H9 (cell line): ENCODE data around the gene NAMPT. TPM values are rescaled to one million over a fixed set of nuclear protein-coding genes. Genes with fewer than 3 reads are reported as not detected.

Source experiments
- DNase-seq: peaks from one replicate; pipeline ENCODE4 v3.0.0-alpha.2; 2017
- H2AFZ ChIP-seq: one replicate; pipeline ENCODE4 v1.6.1; 2013; ENCODE audit warnings: mild to moderate bottlenecking, low read length, control low read depth, moderate library complexity
- H2AK5ac ChIP-seq: 2 replicates; pipeline ENCODE4 v1.6.1; 2013; ENCODE audit warnings: low read length, control low read depth, mixed read lengths; ENCODE audit not compliant: insufficient read length
- H2BK120ac ChIP-seq: one replicate; pipeline ENCODE4 v1.6.1; 2013; ENCODE audit warnings: low read depth, mild to moderate bottlenecking, low read length, control low read depth, inconsistent platforms; ENCODE audit not compliant: poor library complexity, severe bottlenecking
- H2BK12ac ChIP-seq: 2 replicates; pipeline ENCODE4 v1.6.1; 2013; ENCODE audit warnings: low read length, control low read depth, mixed read lengths, low read depth; ENCODE audit not compliant: insufficient read length
- H2BK15ac ChIP-seq: 2 replicates; pipeline ENCODE4 v1.6.1; 2013; ENCODE audit warnings: low read depth, low read length, control low read depth
- H2BK20ac ChIP-seq: one replicate; pipeline ENCODE4 v1.6.1; 2013; ENCODE audit warnings: low read depth, mild to moderate bottlenecking, low read length, control low read depth, inconsistent platforms; ENCODE audit not compliant: poor library complexity, severe bottlenecking
- H2BK5ac ChIP-seq: 2 replicates; pipeline ENCODE4 v1.6.1; 2013; ENCODE audit warnings: low read length, control low read depth, mixed read lengths; ENCODE audit not compliant: insufficient read length
- H3K14ac ChIP-seq: 2 replicates; pipeline ENCODE4 v1.6.1; 2013; ENCODE audit warnings: low read length, control low read depth; ENCODE audit not compliant: insufficient read depth
- H3K18ac ChIP-seq: 2 replicates; pipeline ENCODE4 v1.6.1; 2013; ENCODE audit warnings: low read depth, mild to moderate bottlenecking, mixed read lengths, low read length, control low read depth; ENCODE audit not compliant: insufficient read length
- H3K23ac ChIP-seq: 2 replicates; pipeline ENCODE4 v1.6.1; 2013; ENCODE audit warnings: low read length, control low read depth, mixed read lengths, low read depth; ENCODE audit not compliant: insufficient read length
- H3K23me2 ChIP-seq: 2 replicates; pipeline ENCODE4 v1.6.1; 2013; ENCODE audit warnings: low read depth, mild to moderate bottlenecking, mixed read lengths, low read length, control low read depth; ENCODE audit not compliant: insufficient read length, poor library complexity, severe bottlenecking
- H3K27ac ChIP-seq: 2 replicates; pipeline ENCODE4 v1.5.1; 2013; ENCODE audit warnings: low read length, control low read depth, mixed read lengths, low read depth; ENCODE audit not compliant: insufficient read length
- H3K27me3 ChIP-seq: 2 replicates; pipeline ENCODE4 v1.6.1; 2013; ENCODE audit warnings: low read length, control low read depth, inconsistent platforms; ENCODE audit not compliant: insufficient read depth
- H3K4ac ChIP-seq: 2 replicates; pipeline ENCODE4 v1.6.1; 2013; ENCODE audit warnings: low read depth, mild to moderate bottlenecking, control low read depth, inconsistent platforms, low read length, moderate library complexity
- H3K4me1 ChIP-seq: 2 replicates; pipeline ENCODE4 v1.6.1; 2013; ENCODE audit warnings: low read length, control low read depth, inconsistent platforms; ENCODE audit not compliant: insufficient read depth
- H3K4me2 ChIP-seq: 2 replicates; pipeline ENCODE4 v1.6.1; 2013; ENCODE audit warnings: low read length, control low read depth, mixed read lengths; ENCODE audit not compliant: insufficient read length, insufficient read depth
- H3K56ac ChIP-seq: 2 replicates; pipeline ENCODE4 v1.6.1; 2013; ENCODE audit warnings: low read depth, mild to moderate bottlenecking, mixed read lengths, low read length, control low read depth; ENCODE audit not compliant: insufficient read length
- H3K79me1 ChIP-seq: 2 replicates; pipeline ENCODE4 v1.6.1; 2013; ENCODE audit warnings: low read depth, mild to moderate bottlenecking, moderate library complexity, low read length, control low read depth, inconsistent platforms; ENCODE audit not compliant: insufficient read depth, poor library complexity, severe bottlenecking
- H3K79me2 ChIP-seq: 2 replicates; pipeline ENCODE4 v1.6.1; 2013; ENCODE audit warnings: low read length, control low read depth, inconsistent platforms; ENCODE audit not compliant: insufficient read depth
- H3K9ac ChIP-seq: 2 replicates; pipeline ENCODE4 v1.6.1; 2013; ENCODE audit warnings: low read length, control low read depth, mixed read lengths; ENCODE audit not compliant: insufficient read length; ENCODE audit errors: extremely low read depth
- H3K9me3 ChIP-seq: one replicate; pipeline ENCODE4 v1.6.1; 2013; ENCODE audit warnings: low read depth, low read length, inconsistent platforms; ENCODE audit not compliant: control insufficient read depth
- H3T11ph ChIP-seq: one replicate; pipeline ENCODE4 v1.6.1; 2013; ENCODE audit warnings: mild to moderate bottlenecking, low read length, control low read depth, inconsistent platforms
- H4K20me1 ChIP-seq: one replicate; pipeline ENCODE4 v1.6.1; 2013; ENCODE audit not compliant: control insufficient read depth, insufficient read length, insufficient read depth
- H4K5ac ChIP-seq: 2 replicates; pipeline ENCODE4 v1.6.1; 2013; ENCODE audit warnings: low read depth, mild to moderate bottlenecking, mixed read lengths, low read length, control low read depth; ENCODE audit not compliant: insufficient read length
- H4K8ac ChIP-seq: replicated peaks from 2 replicates; pipeline ENCODE4 v1.6.1; 2013; ENCODE audit warnings: low read length, control low read depth, mixed read lengths, low read depth; ENCODE audit not compliant: insufficient read length
- H4K91ac ChIP-seq: 2 replicates; pipeline ENCODE4 v1.6.1; 2013; ENCODE audit warnings: low read depth, mild to moderate bottlenecking, moderate library complexity, mixed read lengths, low read length, control low read depth; ENCODE audit not compliant: insufficient read length
- H3K27ac Mint-ChIP-seq, 3 experiments: 2 replicates in 2 of 3; 3 replicates in 1 of 3; pipeline ENCODE4 v1.8.0; 2020 to 2021; ENCODE audit warnings: mixed read lengths in 3 of 3, mild to moderate bottlenecking in 1 of 3, moderate library complexity in 1 of 3
- H3K27me3 Mint-ChIP-seq: 2 replicates; pipeline ENCODE4 v1.8.0; 2021; ENCODE audit warnings: low read depth, mild to moderate bottlenecking, moderate library complexity, mixed read lengths
- H3K36me3 Mint-ChIP-seq, 3 experiments: 2 replicates in 2 of 3; 3 replicates in 1 of 3; pipeline ENCODE4 v1.8.0; 2020 to 2021; ENCODE audit warnings: low read depth in 3 of 3, mixed read lengths in 3 of 3; ENCODE audit not compliant: insufficient read depth in 1 of 3
- H3K4me1 Mint-ChIP-seq, 2 experiments: 2 replicates each; pipeline ENCODE4 v1.8.0; 2020; ENCODE audit warnings: mixed read lengths in 2 of 2
- H3K4me3 Mint-ChIP-seq, 2 experiments: 2 replicates in 1 of 2; 3 replicates in 1 of 2; pipeline ENCODE4 v1.8.0; 2020 to 2021; ENCODE audit warnings: mild to moderate bottlenecking in 2 of 2, mixed read lengths in 2 of 2, moderate library complexity in 1 of 2
- H3K9me3 Mint-ChIP-seq, 2 experiments: 2 replicates in 1 of 2; 3 replicates in 1 of 2; pipeline ENCODE4 v1.8.0; 2020; ENCODE audit warnings: mild to moderate bottlenecking in 2 of 2, mixed read lengths in 2 of 2, moderate library complexity in 1 of 2
- CTCF ChIP-seq: fragments of 200-600 bp; sonication (generic); conservative IDR thresholded peaks from 3 replicates; pipeline ENCODE4 v1.8.0; 2021; ENCODE audit warnings: antibody characterized with exemption, mild to moderate bottlenecking
- WGBS: extraction: QIAGEN DNeasy Blood & Tissue Kit; methylation state at CpG from one replicate; pipeline ENCODE4 v1.1.7; 2013; ENCODE audit warnings: missing lambda C conversion rate, low lambda C conversion rate, mixed read lengths; ENCODE audit not compliant: insufficient read length; ENCODE audit errors: extremely low coverage; 5-methylcytosine and 5-hydroxymethylcytosine counted together
- total RNA-seq: library from RNA; stranded (reverse); gene quantifications from 2 replicates; pipeline ENCODE4 v1.2.1, GENCODE V29; 2021

The NAMPT gene
- total RNA-seq, 1 experiment from 2014 or later: 83.5 TPM

GRCh38 chr7:106201164-106201563 lies 83.6 kb downstream of the NAMPT start:
- H3K27ac Mint-ChIP-seq: no peak overlapping the region
- no peak overlapping the region for H2BK5ac ChIP-seq
- no peak overlapping the region for H2BK120ac ChIP-seq
- no peak overlapping the region for H3K9ac ChIP-seq
- no peak overlapping the region for H3T11ph ChIP-seq
- H2BK20ac ChIP-seq: no peak overlapping the region
- no CpG with 5 or more reads among the region's 3 CpGs for WGBS
- H4K91ac ChIP-seq: no peak overlapping the region
- no peak overlapping the region for H3K4me3 Mint-ChIP-seq
- peaks cover 4 to 5% of the 10 kb centered on the region in 2 experiments; a peak in 3 of 4 replicates for H3K4me1 Mint-ChIP-seq
- no peak overlapping the region for H2AK5ac ChIP-seq
- H3K14ac ChIP-seq: no peak overlapping the region
- TF ChIP-seq CTCF: no peak
- no peaks in the 10 kb centered on the region for H3K23me2 ChIP-seq
- no peaks in the 10 kb centered on the region for H4K20me1 ChIP-seq
- no peaks in the 10 kb centered on the region for H3K79me1 ChIP-seq
- H4K5ac ChIP-seq: no peak overlapping the region
- no peaks in the 10 kb centered on the region for H3K27me3 Mint-ChIP-seq
- no peak overlapping the region for H3K18ac ChIP-seq
- no peak overlapping the region for H2AFZ ChIP-seq
- DNase-seq: no peak
- H3K27me3 ChIP-seq: no peaks in the 10 kb centered on the region
- H3K23ac ChIP-seq: no peak overlapping the region
- no peak overlapping the region for H2BK12ac ChIP-seq
- no peaks in the 10 kb centered on the region for H3K79me2 ChIP-seq
- H3K27ac ChIP-seq: no peak overlapping the region
- H3K4me2 ChIP-seq: no peak overlapping the region
- no peak overlapping the region for H3K4ac ChIP-seq
- H3K56ac ChIP-seq: no peak overlapping the region
- H2BK15ac ChIP-seq: no peak overlapping the region
- no peak overlapping the region for H4K8ac ChIP-seq
- H3K4me1 ChIP-seq: no peaks in the 10 kb centered on the region
- no peaks in the 10 kb centered on the region for H3K36me3 Mint-ChIP-seq
- H3K9me3 ChIP-seq: no peaks in the 10 kb centered on the region
- no peaks in the 10 kb centered on the region for H3K9me3 Mint-ChIP-seq
